A673 (cell line): ENCODE data around the gene MATN1.

Experiments used
- EZH2 ChIP-seq: fragments of 200-600 bp; sonication (generic); IDR thresholded peaks from 2 replicates; pipeline ENCODE4 v1.6.1; 2017; ENCODE audit warnings: borderline replicate concordance, low read depth, mild to moderate bottlenecking, mixed read lengths, antibody characterized with exemption, low read length; ENCODE audit not compliant: poor library complexity, severe bottlenecking
- TF ChIP-seq, protein P1 (sequence below): fragments of 300-800, 200-600 bp; sonication (generic); conservative IDR thresholded peaks from 2 replicates; pipeline ENCODE4 v1.5.1; 2017; ENCODE audit warnings: low read depth, mild to moderate bottlenecking, antibody characterized with exemption, low read length, moderate library complexity, mixed read lengths

GRCh38 chr1:30757352-30758120 lies 34.2 kb upstream of the MATN1 start, which contains the start of gene LAPTM5:
- TF ChIP-seq, protein P1, sequence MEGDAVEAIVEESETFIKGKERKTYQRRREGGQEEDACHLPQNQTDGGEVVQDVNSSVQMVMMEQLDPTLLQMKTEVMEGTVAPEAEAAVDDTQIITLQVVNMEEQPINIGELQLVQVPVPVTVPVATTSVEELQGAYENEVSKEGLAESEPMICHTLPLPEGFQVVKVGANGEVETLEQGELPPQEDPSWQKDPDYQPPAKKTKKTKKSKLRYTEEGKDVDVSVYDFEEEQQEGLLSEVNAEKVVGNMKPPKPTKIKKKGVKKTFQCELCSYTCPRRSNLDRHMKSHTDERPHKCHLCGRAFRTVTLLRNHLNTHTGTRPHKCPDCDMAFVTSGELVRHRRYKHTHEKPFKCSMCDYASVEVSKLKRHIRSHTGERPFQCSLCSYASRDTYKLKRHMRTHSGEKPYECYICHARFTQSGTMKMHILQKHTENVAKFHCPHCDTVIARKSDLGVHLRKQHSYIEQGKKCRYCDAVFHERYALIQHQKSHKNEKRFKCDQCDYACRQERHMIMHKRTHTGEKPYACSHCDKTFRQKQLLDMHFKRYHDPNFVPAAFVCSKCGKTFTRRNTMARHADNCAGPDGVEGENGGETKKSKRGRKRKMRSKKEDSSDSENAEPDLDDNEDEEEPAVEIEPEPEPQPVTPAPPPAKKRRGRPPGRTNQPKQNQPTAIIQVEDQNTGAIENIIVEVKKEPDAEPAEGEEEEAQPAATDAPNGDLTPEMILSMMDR: no peak
- TF ChIP-seq EZH2: no peak
